ENCODE results near the gene TARDBP. TPM values are rescaled to one million over a fixed set of nuclear protein-coding genes. Genes with fewer than 3 reads are reported as not detected.
"Not testable (repeated sequence)": the region's sequence is repeated elsewhere in the genome, so short reads cannot be mapped to it uniquely, and the experiment has no call there.

The TARDBP gene
- total RNA-seq, 2 experiments from 2014 or later: 158 to 159 TPM

GRCh38 chr1:11057477-11057876 is 45.0 kb downstream of the TARDBP start:
- H3K27me3 Mint-ChIP-seq (ENCODE audit: low read depth): no peaks in the 10 kb centered on the region
- peak overlapping the region; percentile 44 for H3K4me3 Mint-ChIP-seq
- H3K36me3 Mint-ChIP-seq (ENCODE audit: low read depth): peaks cover 24% of the 10 kb centered on the region
- peaks cover 38% of the 10 kb centered on the region for H3K4me1 Mint-ChIP-seq (ENCODE audit: low read depth)
- no peaks in the 10 kb centered on the region for H3K9me3 Mint-ChIP-seq
- peak overlapping the region; percentile 53 for H3K27ac Mint-ChIP-seq
- CTCF ChIA-PET: interaction anchor here (3.1 kb wide), 1 partner anchor 20 kb away, joined by 17 read pairs; no protein-coding TSS in a partner anchor
- no peak for DNase-seq
- intact Hi-C loops (cut with micrococcal nuclease): loop anchor here (5.0 kb wide), 1 partner anchor 590 kb away; no protein-coding TSS in a partner anchor

GRCh38 chr1:11058026-11058425 is 45.6 kb downstream of the TARDBP start:
- Mint-ChIP-seq H3K9me3 (no peaks in the 10 kb centered on the region), H3K36me3 (ENCODE audit: low read depth) (peaks cover 26% of the 10 kb centered on the region), H3K4me1 (ENCODE audit: low read depth) (peaks cover 43% of the 10 kb centered on the region), H3K4me3 (peak overlapping the region; percentile 95), H3K27me3 (ENCODE audit: low read depth) (no peaks in the 10 kb centered on the region), H3K27ac (peak overlapping the region; percentile 53)
- DNase-seq: no peak
- CTCF ChIA-PET: interaction anchor here (3.1 kb wide), 1 partner anchor 21 kb away, joined by 17 read pairs; no protein-coding TSS in a partner anchor
- intact Hi-C loops (cut with micrococcal nuclease): loop anchor here (5.0 kb wide), 1 partner anchor 589 kb away; no protein-coding TSS in a partner anchor

- peak overlapping the region; percentile 95 for H3K4me3 Mint-ChIP-seq
- no peaks in the 10 kb centered on the region for H3K27me3 Mint-ChIP-seq (ENCODE audit: low read depth)
- no peaks in the 10 kb centered on the region for H3K9me3 Mint-ChIP-seq
- H3K4me1 Mint-ChIP-seq (ENCODE audit: low read depth): peaks cover 47% of the 10 kb centered on the region
- intact Hi-C loops (cut with micrococcal nuclease): loop anchor here (5.0 kb wide), 1 partner anchor 589 kb away; no protein-coding TSS in a partner anchor
- CTCF ChIA-PET: interaction anchor here (0.6 to 3.1 kb wide), 3 partner anchors 21 to 824 kb away, joined by 3 to 17 read pairs (median 4); no protein-coding TSS in a partner anchor
- peaks cover 28% of the 10 kb centered on the region for H3K36me3 Mint-ChIP-seq (ENCODE audit: low read depth)
- H3K27ac Mint-ChIP-seq: peak overlapping the region; percentile 82
- no peak for DNase-seq
Measured at GRCh38 chr1:11058595-11059154, 46.2 kb downstream of the TARDBP start.

- CTCF ChIA-PET: interaction anchor here (1.0 to 2.6 kb wide), 4 partner anchors 21 to 58 kb away, joined by 3 to 20 read pairs (median 4); no protein-coding TSS in a partner anchor
- Mint-ChIP-seq H3K4me3 (peak overlapping the region; percentile 95), H3K27ac (peak overlapping the region; percentile 82), H3K36me3 (ENCODE audit: low read depth) (peaks cover 26% of the 10 kb centered on the region), H3K9me3 (no peaks in the 10 kb centered on the region), H3K4me1 (ENCODE audit: low read depth) (peaks cover 47% of the 10 kb centered on the region), H3K27me3 (ENCODE audit: low read depth) (no peaks in the 10 kb centered on the region)
- intact Hi-C loops (cut with micrococcal nuclease): loop anchor here (5.0 kb wide), 1 partner anchor 588 kb away; no protein-coding TSS in a partner anchor
- DNase-seq: no peak
Measured at GRCh38 chr1:11059155-11059967, 46.9 kb downstream of the TARDBP start.

GRCh38 chr1:11059968-11060830 is 47.7 kb downstream of the TARDBP start, which contains the start of gene SRM:
Gene SRM, minus strand, starts transcription at chr1:11060018. Its CDS starts 75 bp downstream, at chr1:11059943.
- intact Hi-C loops (cut with micrococcal nuclease): loop anchor here (1.0 to 5.0 kb wide), 6 partner anchors 23 to 745 kb away; partner anchors contain the start of genes EXOSC10, MTHFR, MTOR and TARDBP
- peaks cover 28% of the 10 kb centered on the region for H3K36me3 Mint-ChIP-seq (ENCODE audit: low read depth)
- H3K27ac Mint-ChIP-seq: peak within 1 kb of the TSS; percentile 82
- DNase-seq: peak; percentile 89
- no peaks in the 10 kb centered on the region for H3K27me3 Mint-ChIP-seq (ENCODE audit: low read depth)
- peak within 1 kb of the TSS; percentile 95 for H3K4me3 Mint-ChIP-seq
- H3K4me1 Mint-ChIP-seq (ENCODE audit: low read depth): peaks cover 45% of the 10 kb centered on the region
- H3K9me3 Mint-ChIP-seq: no peaks in the 10 kb centered on the region
- CTCF ChIA-PET: interaction anchor here (1.0 to 2.6 kb wide), 7 partner anchors 18 to 591 kb away, joined by 3 to 20 read pairs (median 3); no protein-coding TSS in a partner anchor

- peaks cover 45% of the 10 kb centered on the region for H3K4me1 Mint-ChIP-seq (ENCODE audit: low read depth)
- no peak overlapping the region for H3K27ac Mint-ChIP-seq
- H3K4me3 Mint-ChIP-seq: peak overlapping the region; percentile 88
- CTCF ChIA-PET: interaction anchor here (1.3 to 2.6 kb wide), 3 partner anchors 24 to 589 kb away, joined by 3 to 20 read pairs (median 5); no protein-coding TSS in a partner anchor
- H3K27me3 Mint-ChIP-seq (ENCODE audit: low read depth): no peaks in the 10 kb centered on the region
- no peaks in the 10 kb centered on the region for H3K9me3 Mint-ChIP-seq
- intact Hi-C loops (cut with micrococcal nuclease): no loop called here
- H3K36me3 Mint-ChIP-seq (ENCODE audit: low read depth): peaks cover 37% of the 10 kb centered on the region
- no peak for DNase-seq
Measured at GRCh38 chr1:11061652-11062365, 49.4 kb downstream of the TARDBP start.

GRCh38 chr1:11062965-11063401 is 50.5 kb downstream of the TARDBP start:
- Mint-ChIP-seq H3K27me3 (ENCODE audit: low read depth) (no peaks in the 10 kb centered on the region), H3K9me3 (no peaks in the 10 kb centered on the region), H3K4me1 (ENCODE audit: low read depth) (peaks cover 36% of the 10 kb centered on the region), H3K4me3 (no peak overlapping the region), H3K27ac (no peak overlapping the region), H3K36me3 (ENCODE audit: low read depth) (peaks cover 33% of the 10 kb centered on the region)
- intact Hi-C loops (cut with micrococcal nuclease): no loop called here
- DNase-seq: no peak
- CTCF ChIA-PET: interaction anchor here (1.5 kb wide), 1 partner anchor 25 kb away, joined by 13 read pairs; no protein-coding TSS in a partner anchor

GRCh38 chr1:11063937-11064537 is 51.6 kb downstream of the TARDBP start:
- H3K4me3 Mint-ChIP-seq; H3K27me3 Mint-ChIP-seq (ENCODE audit: low read depth); intact Hi-C loops (cut with micrococcal nuclease); H3K9me3 Mint-ChIP-seq; DNase-seq; H3K27ac Mint-ChIP-seq: not testable (repeated sequence)
- H3K4me1 Mint-ChIP-seq (ENCODE audit: low read depth): peaks cover 26% of the 10 kb centered on the region
- CTCF ChIA-PET: interaction anchor here (1.5 to 2.2 kb wide), 2 partner anchors 26 kb away, joined by 11 to 13 read pairs; no protein-coding TSS in a partner anchor
- H3K36me3 Mint-ChIP-seq (ENCODE audit: low read depth): peaks cover 36% of the 10 kb centered on the region

GRCh38 chr1:11064942-11065341 is 52.5 kb downstream of the TARDBP start:
- no peak for DNase-seq
- H3K36me3 Mint-ChIP-seq (ENCODE audit: low read depth): peaks cover 38% of the 10 kb centered on the region
- H3K4me3 Mint-ChIP-seq: no peak overlapping the region
- intact Hi-C loops (cut with micrococcal nuclease): no loop called here
- H3K9me3 Mint-ChIP-seq: no peaks in the 10 kb centered on the region
- no peak overlapping the region for H3K27ac Mint-ChIP-seq
- H3K4me1 Mint-ChIP-seq (ENCODE audit: low read depth): peaks cover 27% of the 10 kb centered on the region
- H3K27me3 Mint-ChIP-seq (ENCODE audit: low read depth): no peaks in the 10 kb centered on the region
- CTCF ChIA-PET: interaction anchor here (2.2 kb wide), 1 partner anchor 27 kb away, joined by 11 read pairs; no protein-coding TSS in a partner anchor

- Mint-ChIP-seq H3K9me3 (no peaks in the 10 kb centered on the region), H3K36me3 (ENCODE audit: low read depth) (peaks cover 42% of the 10 kb centered on the region), H3K4me3 (no peak overlapping the region), H3K4me1 (ENCODE audit: low read depth) (peaks cover 24% of the 10 kb centered on the region), H3K27ac (no peak overlapping the region), H3K27me3 (ENCODE audit: low read depth) (no peaks in the 10 kb centered on the region)
- no peak for DNase-seq
- intact Hi-C loops (cut with micrococcal nuclease): no loop called here
- CTCF ChIA-PET: interaction anchor here (0.7 to 2.2 kb wide), 2 partner anchors 28 to 938 kb away, joined by 3 to 11 read pairs; no protein-coding TSS in a partner anchor
Measured at GRCh38 chr1:11065796-11066195, 53.3 kb downstream of the TARDBP start.

All from activated naive CD4-positive, alpha-beta T cell treated with anti-CD3 and anti-CD28 coated beads for 36 hours (primary cell).